ENCODE data around the gene DUSP28.

GRCh38 chr2:240601061-240601830 lies 41.1 kb downstream of the DUSP28 start:
- TF ChIP-seq STAT1 (IDR thresholded peaks at IDR 0.05; ENCODE audit: unreplicated experiment) (no peak), NANOG (IDR thresholded peaks at IDR 0.05; ENCODE audit: borderline replicate concordance) (no peak), CTCF (conservative IDR thresholded peaks at IDR 0.05; ENCODE audit: low read depth in 2 of 2) (no peak), POLR2AphosphoS5 (IDR thresholded peaks at IDR 0.05; ENCODE audit: low read depth) (no peak), EZH2 (IDR thresholded peaks at IDR 0.05; ENCODE audit: low read depth, unreplicated experiment) (no peak), REST (IDR thresholded peaks at IDR 0.05; ENCODE audit: unreplicated experiment) (no peak), JUNB (IDR thresholded peaks at IDR 0.05; ENCODE audit: unreplicated experiment) (no peak), ZNF462 (CRISPR knock-in tag; IDR thresholded peaks at IDR 0.05) (no peak), CREB1 (CRISPR knock-in tag; IDR thresholded peaks at IDR 0.05; ENCODE audit: low read depth) (no peak), EZH2phosphoT487 (IDR thresholded peaks at IDR 0.05; ENCODE audit: unreplicated experiment) (no peak), ETS1 (IDR thresholded peaks at IDR 0.05) (no peak), ZNF331 (CRISPR knock-in tag; IDR thresholded peaks at IDR 0.05; ENCODE audit: low read depth) (no peak), ZNF114 (CRISPR knock-in tag; IDR thresholded peaks at IDR 0.05) (no peak)

Measured in GM23338 (cell line).